ENCODE data around the gene ATG4D. TPM values are rescaled to one million over a fixed set of nuclear protein-coding genes. Genes with fewer than 3 reads are reported as not detected.
A peak's percentile ranks its signal among the peaks of the same experiment; 100 is the strongest.

ATG4D gene
- polyA plus RNA-seq, 3 donors = 24.2 to 33.0 (median 30.4) TPM

DNA sequence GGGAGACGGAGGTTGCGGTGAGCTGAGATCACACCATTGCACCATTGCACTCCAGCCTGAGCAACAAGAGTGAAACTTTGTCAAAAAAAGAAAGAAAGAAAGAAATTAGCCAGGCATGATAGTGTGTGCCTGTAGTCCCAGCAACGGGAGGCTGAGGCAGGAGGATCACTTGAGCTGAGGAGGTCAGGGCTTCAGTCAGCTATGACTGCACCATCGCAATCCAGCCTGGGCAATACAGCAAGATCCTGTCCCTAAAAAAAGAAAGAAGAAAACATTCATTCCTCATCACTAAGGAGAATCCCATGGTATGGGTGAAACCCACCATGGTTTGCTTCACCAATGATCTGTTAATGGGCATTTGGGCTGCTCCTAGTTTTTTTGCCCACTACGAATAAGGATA, 56.4 kb downstream of the ATG4D start:
- no peak for DNase-seq (ENCODE audit: extremely low read depth in 1 of 11, low read depth in 9 of 11, low spot score in 4 of 11)

GRCh38 chr19:10601999-10602329, 58.3 kb downstream of the ATG4D start:
- DNase-seq (ENCODE audit: extremely low read depth in 1 of 11, low read depth in 9 of 11, low spot score in 4 of 11) = no peak

DNA sequence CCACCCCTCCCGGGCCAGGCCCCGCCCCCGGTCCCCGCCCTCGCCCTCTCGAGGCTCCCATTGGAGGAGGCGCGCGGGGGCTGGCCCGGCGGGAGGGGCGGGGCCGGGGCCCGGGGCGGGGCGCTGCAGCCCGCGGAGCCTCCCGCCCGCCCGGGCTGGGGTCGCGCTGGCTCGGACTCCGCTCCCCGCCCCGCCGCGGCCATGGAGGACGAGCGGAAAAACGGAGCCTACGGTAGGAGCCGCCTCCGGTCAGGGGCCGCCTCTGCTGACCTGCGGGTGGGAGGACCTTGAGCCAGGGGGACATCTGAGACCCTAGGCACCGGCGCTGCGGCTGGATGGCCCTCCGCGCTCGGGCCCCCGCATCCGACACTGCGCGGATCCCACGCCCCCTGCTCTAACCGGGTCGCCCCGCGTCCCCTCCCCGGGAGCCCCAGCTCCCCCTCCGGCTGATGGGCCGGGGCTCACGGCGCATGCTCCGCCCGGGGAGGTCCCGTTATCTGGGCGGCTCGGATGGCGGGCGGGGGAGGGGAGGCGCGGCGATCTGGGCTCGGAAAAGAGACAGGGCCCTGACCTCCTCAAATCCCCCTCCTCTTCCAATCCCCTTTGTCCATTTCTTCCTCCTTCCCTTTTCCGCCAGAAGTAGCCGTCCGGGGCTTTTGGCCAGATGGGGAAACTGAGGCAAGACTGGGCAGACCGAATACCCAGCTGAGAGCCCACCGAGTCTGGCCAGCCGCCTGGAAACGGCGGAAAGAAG, 58.8 kb downstream of the ATG4D start:
- peak in 8 of 11 donors; percentile 29 to 73 (median 64) for DNase-seq (ENCODE audit: extremely low read depth in 1 of 11, low read depth in 9 of 11, low spot score in 4 of 11)

Other genes starting within 250 kb of the ATG4D start
- 1 to 10 TPM; 5.6 to 9.7 (median 6.3) TPM for gene ZGLP1, start 234.1 kb upstream of the ATG4D start, polyA plus RNA-seq (ENCODE audit: insufficient read length in 3 of 3)
- 10 to 100 TPM; 14.5 to 23.3 (median 20.6) TPM for gene FDX2, start 227.9 kb upstream of the ATG4D start, polyA plus RNA-seq (ENCODE audit: insufficient read length in 3 of 3)
- 10 to 100 TPM; 21.0 to 38.9 (median 37.3) TPM for gene RAVER1, start 210.4 kb upstream of the ATG4D start, polyA plus RNA-seq (ENCODE audit: insufficient read length in 3 of 3)
- gene ICAM3, start 204.3 kb upstream of the ATG4D start, polyA plus RNA-seq (ENCODE audit: insufficient read length in 3 of 3) = 10 to 100 TPM in 1 of 3 donors, 1 to 10 TPM in 2; 8.2 to 10.4 (median 10.0) TPM
- 100 to 1,000 TPM; 101 to 151 (median 123) TPM for gene TYK2, start 163.3 kb upstream of the ATG4D start, polyA plus RNA-seq (ENCODE audit: insufficient read length in 3 of 3)
- 100 to 1,000 TPM; 132 to 185 (median 178) TPM for gene CDC37, start 140.4 kb upstream of the ATG4D start, polyA plus RNA-seq (ENCODE audit: insufficient read length in 3 of 3)
- 1 to 10 TPM; 1.9 to 5.1 (median 2.1) TPM for gene PDE4A, start 123.4 kb upstream of the ATG4D start, polyA plus RNA-seq (ENCODE audit: insufficient read length in 3 of 3)
- gene KEAP1, start 40.5 kb upstream of the ATG4D start, polyA plus RNA-seq (ENCODE audit: insufficient read length in 3 of 3) = 10 to 100 TPM; 56.6 to 89.6 (median 75.2) TPM
- gene S1PR5, start 26.5 kb upstream of the ATG4D start, polyA plus RNA-seq (ENCODE audit: insufficient read length in 3 of 3) = 1 to 10 TPM in 2 of 3 donors, under 1 TPM in 1; 0.78 to 1.5 (median 1.2) TPM
- gene KRI1, start 22.1 kb downstream of the ATG4D start, polyA plus RNA-seq (ENCODE audit: insufficient read length in 3 of 3) = 10 to 100 TPM; 33.8 to 36.7 (median 34.4) TPM
- 10 to 100 TPM in 2 of 3 donors, 1 to 10 TPM in 1; 7.9 to 12.5 (median 10.7) TPM for gene CDKN2D, start 25.1 kb downstream of the ATG4D start, polyA plus RNA-seq (ENCODE audit: insufficient read length in 3 of 3)
- gene AP1M2, start 43.4 kb downstream of the ATG4D start, polyA plus RNA-seq (ENCODE audit: insufficient read length in 3 of 3) = 10 to 100 TPM; 34.9 to 55.7 (median 38.7) TPM
- 100 to 1,000 TPM; 175 to 191 (median 187) TPM for gene SLC44A2, start 81.6 kb downstream of the ATG4D start, polyA plus RNA-seq (ENCODE audit: insufficient read length in 3 of 3)
- gene ILF3, start 110.4 kb downstream of the ATG4D start, polyA plus RNA-seq (ENCODE audit: insufficient read length in 3 of 3) = 100 to 1,000 TPM; 295 to 328 (median 301) TPM
- gene QTRT1, start 157.5 kb downstream of the ATG4D start, polyA plus RNA-seq (ENCODE audit: insufficient read length in 3 of 3) = 10 to 100 TPM; 46.1 to 80.7 (median 64.8) TPM
- 100 to 1,000 TPM; 117 to 168 (median 128) TPM for gene DNM2, start 174.2 kb downstream of the ATG4D start, polyA plus RNA-seq (ENCODE audit: insufficient read length in 3 of 3)

Data from renal cortex interstitium (tissue), 11 donors.